IMR-90 (cell line): ENCODE results near the gene FRY. TPM values are rescaled to one million over a fixed set of nuclear protein-coding genes. Genes with fewer than 3 reads are reported as not detected.

Experiments
- ATAC-seq: fragments of 200-7000 bp; cut with Tn5 transposase; 2 replicates; pipeline ENCODE4 v1.9.1; 2020; ENCODE audit warnings: low read depth, mild to moderate bottlenecking, moderate library complexity
- BruUV-seq: library from RNA; stranded (reverse); fragments of 400-500 nt; replicated peaks from 2 replicates; lab custom pipeline; 2021; lab: Mats Ljungman, UMichigan
- CTCF ChIA-PET: fragments of 300-600 bp; formaldehyde crosslinking; extraction: SDS; loops from one replicate; lab custom pipeline; 2021; ENCODE audit warnings: antibody characterized with exemption; lab: Yijun Ruan, JAX
- POLR2A ChIA-PET: fragments of 300-600 bp; sonication (Branson Sonifier 250); formaldehyde crosslinking; loops from one replicate; lab custom pipeline; 2022; ENCODE audit warnings: antibody characterized with exemption; ENCODE audit not compliant: unreplicated experiment; lab: Charles Lee
- DNase-seq: peaks from one replicate; pipeline ENCODE4 v3.0.0; 2013
- H2AFZ ChIP-seq: replicated peaks from 2 replicates; pipeline ENCODE3; 2013; ENCODE audit warnings: low read length, mild to moderate bottlenecking; ENCODE audit not compliant: poor library complexity
- H2AK5ac ChIP-seq: 2 replicates; pipeline ENCODE4 v1.6.1; 2013; ENCODE audit warnings: low read depth, low read length, inconsistent platforms
- H2AK9ac ChIP-seq: replicated peaks from 2 replicates; pipeline ENCODE3; 2013; ENCODE audit warnings: mild to moderate bottlenecking, low read depth, low read length, moderate library complexity; ENCODE audit not compliant: poor library complexity
- H2BK120ac ChIP-seq: 2 replicates; pipeline ENCODE4 v1.6.1; 2013; ENCODE audit warnings: low read depth, low read length, inconsistent platforms
- H2BK15ac ChIP-seq: 3 replicates; pipeline ENCODE4 v1.6.1; 2013; ENCODE audit warnings: low read depth, low read length, inconsistent platforms
- H2BK20ac ChIP-seq: 2 replicates; pipeline ENCODE4 v1.6.1; 2013; ENCODE audit warnings: low read depth, mild to moderate bottlenecking, inconsistent platforms, low read length, moderate library complexity
- H2BK5ac ChIP-seq: 2 replicates; pipeline ENCODE4 v1.6.1; 2013; ENCODE audit warnings: mild to moderate bottlenecking, low read depth, low read length, inconsistent platforms; ENCODE audit not compliant: poor library complexity, severe bottlenecking
- H3K14ac ChIP-seq: replicated peaks from 2 replicates; pipeline ENCODE4 v1.6.1; 2013; ENCODE audit warnings: low read depth, low read length, inconsistent platforms
- H3K18ac ChIP-seq: 2 replicates; pipeline ENCODE4 v1.6.1; 2013; ENCODE audit warnings: low read depth, low read length, control low read depth
- H3K23ac ChIP-seq: 2 replicates; pipeline ENCODE4 v1.6.1; 2013; ENCODE audit warnings: low read depth, low read length, inconsistent platforms
- H3K27ac ChIP-seq: 2 replicates; pipeline ENCODE4 v1.5.1; 2013; ENCODE audit warnings: mild to moderate bottlenecking, control low read depth, low read length; ENCODE audit not compliant: insufficient read depth
- H3K27me3 ChIP-seq: 2 replicates; pipeline ENCODE4 v1.6.1; 2013; ENCODE audit warnings: low read length; ENCODE audit not compliant: control insufficient read depth, insufficient read depth
- H3K36me3 ChIP-seq: 2 replicates; pipeline ENCODE4 v1.6.1; 2013; ENCODE audit warnings: low read length, mixed read lengths; ENCODE audit not compliant: control insufficient read depth, insufficient read depth
- H3K4ac ChIP-seq: 2 replicates; pipeline ENCODE4 v1.6.1; 2013; ENCODE audit warnings: low read depth, low read length, inconsistent platforms
- H3K4me1 ChIP-seq: 2 replicates; pipeline ENCODE4 v1.6.1; 2013; ENCODE audit warnings: low read length, mixed read lengths; ENCODE audit not compliant: control insufficient read depth, insufficient read depth
- H3K4me2 ChIP-seq: 2 replicates; pipeline ENCODE4 v1.6.1; 2013; ENCODE audit warnings: low read depth, mild to moderate bottlenecking, control low read depth, low read length, moderate library complexity
- H3K4me3 ChIP-seq: 2 replicates; pipeline ENCODE4 v1.5.1; 2013; ENCODE audit warnings: low read depth, mild to moderate bottlenecking, control low read depth, low read length, moderate library complexity; ENCODE audit not compliant: insufficient read depth
- H3K56ac ChIP-seq: 2 replicates; pipeline ENCODE4 v1.6.1; 2013; ENCODE audit warnings: low read length, inconsistent platforms; ENCODE audit not compliant: insufficient read depth; ENCODE audit errors: extremely low read depth
- H3K79me1 ChIP-seq, 2 experiments: 2 replicates each; pipeline ENCODE4 v1.6.1; 2013; ENCODE audit warnings: low read length in 2 of 2, inconsistent platforms in 1 of 2, low read depth in 1 of 2
- H3K9ac ChIP-seq: 2 replicates; pipeline ENCODE4 v1.6.1; 2013; ENCODE audit warnings: low read depth, low read length, control low read depth
- H3K9me1 ChIP-seq: 2 replicates; pipeline ENCODE4 v1.6.1; 2013; ENCODE audit warnings: low read length, inconsistent platforms; ENCODE audit not compliant: insufficient read depth
- H3K9me3 ChIP-seq: 2 replicates; pipeline ENCODE4 v1.6.1; 2013; ENCODE audit warnings: low read length; ENCODE audit not compliant: control insufficient read depth, insufficient read depth
- H4K20me1 ChIP-seq: 2 replicates; pipeline ENCODE4 v1.6.1; 2013; ENCODE audit warnings: low read length, inconsistent platforms; ENCODE audit not compliant: insufficient read depth
- H4K5ac ChIP-seq: 2 replicates; pipeline ENCODE4 v1.6.1; 2013; ENCODE audit warnings: mild to moderate bottlenecking, low read depth, low read length, control low read depth
- H4K8ac ChIP-seq, 2 experiments: 2 replicates each; pipeline ENCODE4 v1.6.1; 2013; ENCODE audit warnings: low read depth in 2 of 2, low read length in 2 of 2, control low read depth in 1 of 2, inconsistent platforms in 1 of 2
- H4K91ac ChIP-seq: 2 replicates; pipeline ENCODE4 v1.6.1; 2013; ENCODE audit warnings: low read depth, low read length, inconsistent platforms; ENCODE audit not compliant: insufficient read depth
- BHLHE40 ChIP-seq: fragments of 150-350 bp; IDR thresholded peaks from 2 replicates; pipeline ENCODE4 v1.6.1; 2016; ENCODE audit warnings: mild to moderate bottlenecking, low read depth, low read length
- WGBS, 2 experiments: methylation state at CpG; one replicate each; pipeline versions ENCODE4 v1.1.5 to v1.1.7; 2013; ENCODE audit warnings: missing lambda C conversion rate in 2 of 2; ENCODE audit not compliant: insufficient read length in 1 of 2; ENCODE audit errors: extremely low coverage in 2 of 2; 5-methylcytosine and 5-hydroxymethylcytosine counted together
- dilution Hi-C: fragments of 300-500 bp; cut with HindIII; formaldehyde crosslinking; loops from one replicate; pipeline ENCODE4 v1.14.3; 2018; ENCODE audit warnings: low sequenced_read_pairs; ENCODE audit not compliant: unreplicated experiment
- in situ Hi-C: fragments of 300-500 bp; cut with MboI; formaldehyde crosslinking; loops from 3 replicates; pipeline ENCODE4 v1.14.3; 2019; ENCODE audit warnings: low sequenced_read_pairs, inconsistent platforms, mixed read lengths
- intact Hi-C: fragments of 100-400 bp; cut with micrococcal nuclease; formaldehyde crosslinking; loops from 2 replicates; pipeline ENCODE4 v1.10.0; 2022
- polyA plus RNA-seq, 3 experiments: library from polyadenylated mRNA; depleted of rRNA; stranded (reverse); fragments of >200 nt; gene quantifications; 2 replicates each; pipeline ENCODE4 v1.2.3, GENCODE V29; 2012; ENCODE audit warnings: low replicate concordance in 1 of 3
- total RNA-seq: library from RNA; depleted of rRNA; stranded (reverse); fragments of >200 nt; gene quantifications from 2 replicates; pipeline ENCODE4 v1.2.3, GENCODE V29; 2012

FRY gene
- total and polyA plus RNA-seq, 2 of the 4 experiments (the other 2 are of a cell fraction): 3.0 to 4.8 TPM

- Histone ChIP-seq H2AFZ (no peak overlapping the region), H3K27ac (no peak overlapping the region), H4K5ac (no peak overlapping the region), H3K9me1 (peaks cover 5% of the 10 kb centered on the region; the same call in 1 of the 2 replicates), H3K4me3 (no peak overlapping the region), H4K91ac (no peak overlapping the region), H3K9ac (no peak overlapping the region), H3K9me3 (no peaks in the 10 kb centered on the region), H3K18ac (no peak overlapping the region), H2AK5ac (no peak overlapping the region), H2BK15ac (no peak overlapping the region), H3K4me2 (no peak overlapping the region), H3K27me3 (no peaks in the 10 kb centered on the region), H4K8ac (no peak overlapping the region), H2BK20ac (no peak overlapping the region), H3K36me3 (no peaks in the 10 kb centered on the region), H2BK5ac (no peak overlapping the region), H3K4ac (no peak overlapping the region), H3K4me1 (peaks cover 11% of the 10 kb centered on the region), H3K14ac (no peak overlapping the region), H2BK120ac (no peak overlapping the region), H3K56ac (no peak overlapping the region), H3K23ac (no peak overlapping the region), H4K20me1 (no peaks in the 10 kb centered on the region), H2AK9ac (no peak overlapping the region), H3K79me1 (no peaks in the 10 kb centered on the region)
- TF ChIP-seq BHLHE40: no peak
- DNase-seq (no peak), ATAC-seq (no peak)
- CTCF ChIA-PET: no interaction called here
- POLR2A ChIA-PET: no interaction called here
- WGBS, 2 experiments: no CpG with 5 or more reads among the region's 5 CpGs
- dilution Hi-C loops: no loop called here
- intact Hi-C loops: no loop called here
- in situ Hi-C loops: no loop called here
- BruUV-seq: no TSS peak
Observed at GRCh38 chr13:32203221-32203620, 171.6 kb downstream of the FRY start.
